8988T (cell line): ENCODE measurements around the gene LIX1.
"Not testable (repeated sequence)": the region's sequence is repeated elsewhere in the genome, so short reads cannot be mapped to it uniquely, and the experiment has no call there.

Source experiments
- DNase-seq: peaks from one replicate; pipeline ENCODE4 v3.0.0; 2011

The LIX1 gene

DNA sequence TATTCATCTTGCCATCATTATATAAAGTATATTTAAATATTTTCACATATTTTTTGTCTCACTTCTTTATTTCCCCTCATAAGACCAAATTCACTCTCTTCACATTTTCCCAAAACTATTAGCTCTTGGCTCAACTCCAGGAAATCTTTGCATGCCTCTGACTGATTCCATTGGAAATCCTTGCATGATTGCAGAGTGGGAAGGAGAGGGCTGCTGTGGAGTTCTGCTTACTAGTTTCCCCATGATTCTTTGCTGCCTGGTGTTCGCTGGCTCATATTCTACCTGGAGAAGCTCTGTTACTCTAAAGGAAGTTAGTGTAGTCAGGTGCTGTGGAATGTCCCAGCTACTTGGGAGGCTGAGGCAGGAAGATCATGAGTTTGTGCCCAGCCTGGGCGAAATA is 41.9 kb downstream of the LIX1 start:
- no peak for DNase-seq

GRCh38 chr5:97098922-97099321 is 43.5 kb downstream of the LIX1 start:
- DNase-seq: no peak

DNA sequence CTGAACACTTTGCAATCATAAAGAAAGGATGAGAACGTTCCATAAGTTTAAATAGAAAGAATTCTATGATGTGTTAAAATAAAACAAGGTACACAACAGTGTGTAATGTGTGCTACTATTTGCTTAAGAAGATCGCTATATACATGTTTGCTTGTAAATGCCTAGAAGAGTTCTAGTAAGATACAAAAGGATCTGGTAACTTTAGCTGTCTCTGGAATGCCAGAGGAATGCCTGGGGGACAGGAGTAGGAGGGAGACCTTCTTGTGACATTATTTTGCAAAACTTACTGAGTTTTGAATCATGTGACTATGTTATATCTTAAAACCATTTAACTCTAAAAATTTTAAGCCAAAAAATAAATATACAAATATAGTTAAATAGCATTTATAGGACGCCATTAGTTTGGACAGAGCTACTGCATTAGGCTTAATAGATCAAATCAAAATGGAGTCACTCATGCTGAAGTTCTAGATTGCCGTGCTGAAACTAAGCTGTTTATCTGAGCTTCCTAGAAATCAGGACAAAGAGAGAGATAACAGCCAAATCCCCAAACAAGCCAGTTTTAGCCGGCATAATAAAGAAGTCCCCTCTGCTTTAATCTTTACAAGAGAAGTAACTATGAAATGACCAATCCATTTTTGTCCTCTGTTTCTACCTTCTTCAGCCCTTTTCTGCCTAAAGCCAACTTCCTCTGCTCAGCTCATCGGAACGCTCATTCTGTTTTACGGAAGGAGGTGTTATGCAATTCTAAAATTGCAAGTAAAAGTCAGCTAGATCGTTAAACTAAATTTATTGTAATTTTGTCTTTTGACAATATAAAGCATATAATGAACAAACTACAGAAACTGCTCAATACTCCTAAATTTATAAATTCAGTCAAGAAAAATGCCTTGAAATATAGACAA is 44.8 kb downstream of the LIX1 start:
- no peak for DNase-seq

GRCh38 chr5:97096846-97097245 is 45.6 kb downstream of the LIX1 start:
- no peak for DNase-seq

GRCh38 chr5:97096191-97096590 is 46.2 kb downstream of the LIX1 start:
- DNase-seq: no peak

DNA sequence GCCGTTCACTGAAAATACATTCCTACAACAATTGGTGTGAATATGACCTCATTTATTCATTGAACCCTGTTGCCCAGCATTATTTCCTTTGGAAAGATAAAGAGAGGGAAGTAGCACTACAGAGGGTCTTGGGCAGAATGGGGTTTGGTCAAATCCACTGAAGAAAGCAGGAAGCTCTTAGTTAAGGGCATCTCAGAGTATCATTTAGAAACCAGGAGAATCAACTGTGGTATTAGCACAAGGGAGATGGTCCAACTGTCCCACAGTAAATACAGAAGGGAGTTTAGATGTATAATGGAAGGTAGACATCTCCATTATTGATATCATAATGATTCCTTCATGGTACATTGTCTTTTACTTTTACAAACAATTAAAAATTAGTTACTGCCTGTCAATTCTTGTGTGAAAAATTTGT is 47.1 kb downstream of the LIX1 start:
- DNase-seq: no peak

DNA sequence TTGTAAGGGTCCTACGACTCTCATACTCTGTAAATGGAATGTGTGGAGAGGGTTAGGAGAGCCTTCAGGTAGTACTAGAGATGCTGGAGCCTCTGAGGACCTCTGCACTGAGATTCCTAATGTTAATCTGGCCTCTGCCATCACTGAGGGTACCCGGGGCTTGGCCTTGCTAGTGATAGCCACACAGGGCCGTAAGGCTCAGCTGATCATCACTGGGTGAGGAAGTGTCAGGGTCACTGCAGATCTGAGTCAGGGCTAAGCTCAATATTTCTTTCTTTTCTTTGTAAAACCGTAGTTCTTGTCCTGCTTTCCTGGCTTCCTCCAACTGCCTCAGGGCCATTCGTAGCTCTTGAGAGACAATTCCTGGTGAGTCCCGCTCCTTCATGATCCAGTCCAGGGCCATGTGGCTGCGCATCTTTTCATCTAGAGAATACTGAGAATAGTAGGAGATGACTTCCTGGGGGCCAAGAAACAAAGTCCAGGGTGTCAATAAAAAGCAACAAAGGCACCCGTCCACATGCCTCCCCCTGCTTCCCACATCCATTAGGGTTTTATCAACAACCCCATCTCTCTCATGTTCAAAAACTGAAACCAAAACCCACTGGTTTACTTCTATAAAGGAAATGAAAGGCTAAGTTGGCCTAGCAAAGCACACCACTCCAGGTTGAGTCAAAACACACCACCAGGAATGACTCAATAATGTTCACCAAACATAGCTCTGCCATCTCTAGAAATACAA is 47.7 kb downstream of the LIX1 start:
- DNase-seq: no peak

GRCh38 chr5:97093193-97093592 is 49.2 kb downstream of the LIX1 start:
- DNase-seq: no peak

DNA sequence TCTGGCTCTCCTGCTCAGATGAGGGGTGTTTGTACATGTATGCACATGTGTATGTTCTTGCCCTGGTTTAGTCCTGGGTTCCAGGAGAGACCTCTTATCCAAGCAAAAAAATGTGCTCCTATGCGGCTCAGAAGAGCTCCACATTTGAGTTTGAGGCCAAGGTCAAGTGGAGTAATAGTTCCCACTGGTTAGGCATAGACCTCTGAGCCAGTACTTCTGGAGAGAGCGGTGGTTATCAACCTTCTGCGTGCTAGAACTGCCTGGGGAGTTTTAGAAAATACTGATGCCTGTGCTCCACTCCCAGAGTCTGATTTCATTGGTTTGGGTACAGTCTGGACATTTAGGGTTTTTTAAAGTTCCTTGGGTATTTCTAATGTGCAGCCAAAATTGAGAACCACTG is 51.5 kb downstream of the LIX1 start:
- DNase-seq: no peak

GRCh38 chr5:97089149-97089801 is 53.1 kb downstream of the LIX1 start:
- no peak for DNase-seq

- no peak for DNase-seq
Measured at GRCh38 chr5:97088774-97089148, 53.6 kb downstream of the LIX1 start.

- no peak for DNase-seq
Measured at GRCh38 chr5:97087138-97087537, 55.3 kb downstream of the LIX1 start.

GRCh38 chr5:97085459-97086181 is 56.8 kb downstream of the LIX1 start:
- no peak for DNase-seq

GRCh38 chr5:97084782-97085458 is 57.5 kb downstream of the LIX1 start:
- DNase-seq: not testable (repeated sequence)

DNA sequence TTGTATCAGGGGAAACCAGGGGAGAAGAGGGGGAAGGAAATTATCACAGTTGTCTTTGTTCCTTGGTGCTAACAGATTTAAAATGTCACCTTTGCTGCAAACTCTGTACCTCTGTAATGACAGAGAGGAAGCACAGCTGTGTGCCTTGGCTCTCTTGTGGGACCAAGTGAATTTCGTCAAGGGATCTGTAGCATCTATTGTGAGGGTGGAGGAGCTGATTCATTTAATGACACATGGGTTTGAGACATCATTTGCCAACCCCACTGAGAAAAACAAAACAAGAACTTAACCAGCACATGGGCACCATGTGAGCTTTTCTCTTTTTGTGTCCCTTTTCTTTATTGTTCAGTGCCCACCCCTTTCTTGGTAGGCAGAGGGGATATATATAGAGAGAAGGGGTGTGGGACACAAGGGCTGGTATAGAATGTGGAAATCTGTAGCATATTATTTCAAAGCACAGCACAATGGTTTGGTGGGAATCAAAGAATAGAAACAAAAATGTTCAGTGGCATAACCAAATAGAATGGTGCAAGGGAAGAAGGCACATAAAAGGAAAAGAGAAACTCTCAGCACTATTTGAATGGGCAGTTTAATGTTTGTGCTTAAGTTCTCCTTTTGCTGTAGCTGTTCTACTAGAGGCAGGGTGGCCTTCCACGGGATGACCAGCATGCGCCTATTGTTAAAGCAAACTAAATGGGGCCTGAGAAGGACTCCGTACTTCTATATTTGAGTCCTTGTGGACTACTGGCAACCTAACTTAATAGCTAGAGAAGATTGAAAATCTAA is 63.3 kb downstream of the LIX1 start:
- DNase-seq: no peak

GRCh38 chr5:97077246-97077645 is 65.2 kb downstream of the LIX1 start:
- DNase-seq: no peak

GRCh38 chr5:97076098-97076497 is 66.3 kb downstream of the LIX1 start:
- no peak for DNase-seq

- no peak for DNase-seq
Measured at GRCh38 chr5:97075649-97076048, 66.8 kb downstream of the LIX1 start.

DNA sequence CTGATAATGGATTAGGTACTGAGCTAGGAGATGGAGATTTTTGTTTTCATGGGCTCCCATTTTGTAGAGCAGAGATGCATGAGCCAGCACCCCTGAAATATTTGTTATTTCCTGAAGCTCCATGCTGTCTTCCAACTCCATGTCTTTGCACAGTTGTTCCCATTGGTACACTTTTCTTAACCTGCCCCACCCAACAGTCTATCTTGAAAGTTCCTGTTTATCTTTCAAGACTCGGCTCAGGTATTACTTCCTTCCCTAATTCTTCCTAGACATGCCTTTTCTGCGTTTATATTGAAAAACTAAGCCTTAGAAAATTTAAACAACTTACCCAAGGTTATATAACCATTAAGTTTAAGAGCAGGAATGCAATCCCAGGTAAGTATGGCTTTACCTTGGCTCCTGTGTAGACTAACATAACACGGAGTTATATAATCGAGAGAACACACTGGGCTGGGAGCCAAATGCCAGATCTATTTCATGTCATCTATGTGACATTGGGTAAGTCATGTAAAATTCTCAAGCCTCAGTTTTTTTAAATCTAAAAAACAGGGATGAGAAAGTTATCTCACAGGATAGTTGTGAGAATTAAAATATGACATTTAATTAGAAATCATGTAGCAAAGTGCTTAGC is 67.4 kb downstream of the LIX1 start:
- DNase-seq: no peak

- DNase-seq: no peak
Measured at GRCh38 chr5:97073420-97073819, 69.0 kb downstream of the LIX1 start.

DNA sequence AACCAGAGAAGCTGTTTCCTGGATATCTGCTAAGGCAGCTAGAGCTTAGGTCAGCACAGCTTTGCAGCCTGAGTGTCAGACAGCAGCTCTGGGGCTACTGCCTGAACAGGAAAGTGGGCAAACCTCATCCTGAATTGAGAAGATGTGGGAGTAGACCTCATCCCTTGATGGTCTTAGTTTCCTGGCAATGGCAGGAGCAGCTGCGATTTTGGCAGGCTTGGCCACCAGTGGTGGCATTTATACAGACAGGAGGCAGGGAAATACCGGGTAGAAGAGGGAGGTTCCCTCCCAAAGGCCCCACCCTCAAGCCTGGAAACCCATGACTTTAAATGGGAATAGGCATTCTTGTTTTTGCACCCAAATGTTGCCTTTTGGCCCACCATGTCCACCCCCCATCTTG is 69.7 kb downstream of the LIX1 start:
- no peak for DNase-seq
